Right atrium auricular region (tissue), 2 donors: ENCODE measurements around the gene RIOK2. TPM values are rescaled to one million over a fixed set of nuclear protein-coding genes. Genes with fewer than 3 reads are reported as not detected.
"Not testable (repeated sequence)": the region's sequence is repeated elsewhere in the genome, so short reads cannot be mapped to it uniquely, and the experiment has no call there.

ENCODE experiments used
- DNase-seq: peaks from one replicate; pipeline ENCODE4 v3.0.0-alpha.2; 2019; ENCODE audit warnings: low spot score
- H3K27ac ChIP-seq, 2 donors: fragments of 200-600 bp; sonication (generic); 1 replicate in 1 of 2; 2 replicates in 1 of 2; pipeline ENCODE4 v1.5.1; 2016 to 2019
- H3K27me3 ChIP-seq, 2 donors: fragments of 200-600 bp; sonication (generic); one replicate each; pipeline versions ENCODE4 v1.5.1 to v1.6.0; 2017 to 2019
- H3K36me3 ChIP-seq: fragments of 200-600 bp; sonication (generic); one replicate; pipeline ENCODE4 v1.5.1; 2016
- H3K4me1 ChIP-seq, 2 donors: fragments of 200-600 bp; sonication (generic); one replicate each; pipeline versions ENCODE4 v1.5.1 to v1.6.0; 2017 to 2019
- H3K4me3 ChIP-seq, 2 donors: fragments of 200-600 bp; sonication (generic); 1 replicate in 1 of 2; 2 replicates in 1 of 2; pipeline ENCODE4 v1.5.1; 2017 to 2019; ENCODE audit warnings: mild to moderate bottlenecking in 1 of 2, moderate library complexity in 1 of 2
- H3K9me3 ChIP-seq, 2 donors: fragments of 200-600 bp; sonication (generic); one replicate each; pipeline ENCODE4 v1.5.1; 2019
- CTCF ChIP-seq, 2 donors: fragments of 200-600 bp; sonication (generic); IDR thresholded peaks; one replicate each; pipeline ENCODE4 v1.5.1; 2019; ENCODE audit warnings: antibody characterized with exemption in 2 of 2
- total RNA-seq, 2 donors: library from RNA; depleted of rRNA; stranded (reverse); fragments of >200 nt; gene quantifications; one replicate each; pipeline ENCODE4 v1.1.0, GENCODE V29; 2016

Gene RIOK2
- total RNA-seq, 2 donors from 2014 or later = 19.2 to 20.4 TPM

GRCh38 chr5:97193355-97193688 is 10.3 kb upstream of the RIOK2 start:
- TF ChIP-seq CTCF (IDR thresholded peaks at IDR 0.05) = no peak

DNA sequence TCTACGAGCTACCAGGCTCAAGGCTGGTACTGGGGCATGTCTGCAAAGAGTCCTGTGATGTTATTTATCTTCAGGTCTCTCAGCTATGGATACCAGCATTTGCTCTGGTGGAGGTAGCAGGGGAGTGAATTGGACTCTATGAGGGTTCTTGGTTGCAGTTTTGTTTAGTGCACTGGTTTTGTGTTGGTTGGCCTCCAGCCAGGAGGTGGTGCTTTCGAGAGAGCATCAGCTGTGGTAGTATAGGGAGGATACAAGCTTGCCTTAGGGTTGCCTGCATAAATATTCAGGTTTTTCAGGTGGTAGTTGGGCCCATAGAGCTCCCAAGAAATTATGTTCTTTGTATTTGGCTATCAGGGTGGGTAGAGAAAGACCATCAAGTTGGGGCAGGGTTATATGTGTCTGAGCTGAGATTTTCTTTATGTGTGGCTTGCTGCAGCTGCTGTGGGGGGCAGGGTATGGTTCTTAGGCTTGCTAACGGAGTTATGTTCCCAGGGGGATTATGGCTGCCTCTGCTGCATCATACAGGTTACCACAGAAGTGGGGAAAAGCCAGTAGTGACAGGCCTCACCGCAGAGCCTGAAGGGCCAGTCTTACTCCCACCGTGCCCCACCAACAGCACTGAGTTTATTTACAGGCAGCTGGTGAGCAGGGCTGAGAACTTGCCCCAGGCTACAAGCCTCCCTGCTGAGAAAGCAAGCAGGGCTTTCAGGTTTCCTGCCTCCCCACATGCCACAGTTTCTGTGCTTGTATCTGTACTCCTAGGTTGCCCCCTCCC is 9.7 kb upstream of the RIOK2 start:
- no peak for TF ChIP-seq CTCF (IDR thresholded peaks at IDR 0.05)
- no peaks in the 10 kb centered on the region for H3K36me3 ChIP-seq
- no peak for DNase-seq
- H3K27me3 ChIP-seq = no peaks in the 10 kb centered on the region
- no peak overlapping the region for H3K27ac ChIP-seq
- H3K4me1 ChIP-seq = no peaks in the 10 kb centered on the region
- H3K4me3 ChIP-seq = no peak overlapping the region
- H3K9me3 ChIP-seq = peaks cover 0 to 13% of the 10 kb centered on the region in 2 donors

More at GRCh38 chr5:97193355-97193688, 10.3 kb upstream of the RIOK2 start:
- Histone ChIP-seq H3K4me3 (no peak overlapping the region), H3K36me3 (no peaks in the 10 kb centered on the region), H3K9me3 (peaks cover 0 to 13% of the 10 kb centered on the region in 2 donors), H3K4me1 (no peaks in the 10 kb centered on the region), H3K27me3 (no peaks in the 10 kb centered on the region), H3K27ac (no peak overlapping the region)
- DNase-seq = no peak

DNA sequence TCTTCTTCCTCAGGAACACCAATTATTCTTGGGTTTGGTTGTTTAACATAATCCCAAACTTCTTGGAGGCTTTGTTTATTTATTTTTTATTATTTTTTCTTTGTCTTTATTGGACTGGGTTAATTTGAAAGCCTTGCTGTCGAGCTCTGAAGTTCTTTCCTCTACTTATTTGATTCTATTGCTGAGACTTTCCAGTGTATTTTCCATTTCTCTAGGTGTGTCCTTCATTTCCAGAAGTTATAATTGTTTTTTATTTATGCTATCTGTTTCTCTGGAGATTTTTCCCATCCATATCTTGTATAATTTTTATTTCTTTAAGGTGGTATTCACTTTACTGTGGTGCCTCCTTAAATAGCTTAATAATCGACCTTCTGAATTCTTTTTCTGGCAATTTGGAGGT is 8.8 kb upstream of the RIOK2 start:
- no peaks in the 10 kb centered on the region for H3K36me3 ChIP-seq
- no peak overlapping the region for H3K4me3 ChIP-seq
- no peaks in the 10 kb centered on the region for H3K4me1 ChIP-seq
- H3K27me3 ChIP-seq = no peaks in the 10 kb centered on the region
- no peak overlapping the region for H3K27ac ChIP-seq
- DNase-seq = no peak
- TF ChIP-seq CTCF (IDR thresholded peaks at IDR 0.05) = no peak
- H3K9me3 ChIP-seq = peaks cover 0 to 13% of the 10 kb centered on the region in 2 donors

GRCh38 chr5:97189523-97189922 is 6.5 kb upstream of the RIOK2 start:
- not testable (repeated sequence) for H3K27me3 ChIP-seq, H3K27ac ChIP-seq, H3K36me3 ChIP-seq, H3K4me1 ChIP-seq, DNase-seq, H3K4me3 ChIP-seq
- H3K9me3 ChIP-seq = peaks cover 0 to 13% of the 10 kb centered on the region in 2 donors

- TF ChIP-seq CTCF (IDR thresholded peaks at IDR 0.05) = no peak
- H3K27ac ChIP-seq = peak overlapping the region; percentile 89 to 91
Observed at GRCh38 chr5:97183930-97184213, 825 bp upstream of the RIOK2 start.

GRCh38 chr5:97182571-97183099 is 412 bp downstream of the RIOK2 start:
- peak overlapping the region; percentile 75 to 79 for H3K4me3 ChIP-seq
- no peak for TF ChIP-seq CTCF (IDR thresholded peaks at IDR 0.05)
- H3K27me3 ChIP-seq = no peaks in the 10 kb centered on the region
- H3K27ac ChIP-seq = peak overlapping the region; percentile 89 to 91
- H3K36me3 ChIP-seq = peaks cover 15% of the 10 kb centered on the region
- no peaks in the 10 kb centered on the region for H3K9me3 ChIP-seq
- DNase-seq = no peak
- peaks cover 0 to 21% of the 10 kb centered on the region in 2 donors for H3K4me1 ChIP-seq

More at GRCh38 chr5:97183930-97184213, 825 bp upstream of the RIOK2 start:
- no peaks in the 10 kb centered on the region for H3K9me3 ChIP-seq
- peaks cover 2% of the 10 kb centered on the region for H3K36me3 ChIP-seq
- no peak for DNase-seq
- H3K27me3 ChIP-seq = no peaks in the 10 kb centered on the region
- peak overlapping the region; percentile 75 to 79 for H3K4me3 ChIP-seq
- peaks cover 0 to 21% of the 10 kb centered on the region in 2 donors for H3K4me1 ChIP-seq
